Measurements from ENCODE around the gene MMP24.

GRCh38 chr20:35271904-35272303, 45.4 kb downstream of the MMP24 start:
- TF ChIP-seq CTCF (IDR thresholded peaks at IDR 0.05; ENCODE audit: poor library complexity): no peak
- no peak for TF ChIP-seq EZH2 (IDR thresholded peaks at IDR 0.05; ENCODE audit: borderline replicate concordance)
